GM18511 (cell line): ENCODE data around the gene TMEM100.
"Not testable (repeated sequence)": the region's sequence is repeated elsewhere in the genome, so short reads cannot be mapped to it uniquely, and the experiment has no call there.

Source experiments
- ATAC-seq: cut with Tn5 transposase; IDR thresholded peaks from one replicate; pipeline ENCODE4 v1.9.1; 2021; ENCODE audit warnings: mild to moderate bottlenecking, moderate library complexity; ENCODE audit not compliant: unreplicated experiment

Gene TMEM100

DNA sequence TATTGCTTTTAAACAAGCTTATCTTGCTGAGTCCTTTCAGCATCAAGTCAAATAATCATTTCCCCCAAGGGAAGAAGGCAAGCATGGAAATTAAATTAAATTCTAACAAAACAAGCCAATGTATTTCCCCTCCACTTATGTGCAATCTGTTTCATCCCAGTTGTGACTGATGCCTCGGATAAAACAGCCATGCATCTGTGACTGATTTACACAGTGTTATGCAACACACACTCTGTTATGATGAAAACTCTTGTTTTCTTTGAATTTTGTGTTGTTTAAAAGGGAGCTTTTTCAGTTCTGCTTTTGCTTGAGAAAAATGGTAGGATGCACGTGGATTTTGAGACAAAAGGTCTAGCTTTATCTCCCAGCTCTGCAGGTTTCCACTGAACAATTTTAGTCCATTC is 32.6 kb downstream of the TMEM100 start:
- ATAC-seq, result no peak

DNA sequence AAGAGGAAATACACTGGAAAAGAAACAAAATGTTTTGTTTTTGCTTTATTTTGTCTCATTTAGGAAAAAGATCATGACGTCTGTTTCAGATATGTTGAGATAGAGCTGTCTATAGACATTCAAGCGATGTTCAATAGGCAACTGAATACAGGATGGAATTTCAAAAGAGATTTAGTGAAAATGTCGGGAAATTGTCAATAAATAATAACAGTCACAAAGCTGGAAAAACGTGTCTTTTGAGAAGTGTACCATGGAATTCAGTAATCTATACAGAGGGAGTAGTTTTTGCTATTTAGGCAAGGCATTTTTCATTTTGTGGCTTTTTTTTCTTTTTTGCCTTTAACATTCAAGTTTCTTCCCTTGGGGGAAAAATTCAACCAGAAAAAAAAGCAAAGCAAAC is 33.0 kb downstream of the TMEM100 start:
- ATAC-seq, result no peak

DNA sequence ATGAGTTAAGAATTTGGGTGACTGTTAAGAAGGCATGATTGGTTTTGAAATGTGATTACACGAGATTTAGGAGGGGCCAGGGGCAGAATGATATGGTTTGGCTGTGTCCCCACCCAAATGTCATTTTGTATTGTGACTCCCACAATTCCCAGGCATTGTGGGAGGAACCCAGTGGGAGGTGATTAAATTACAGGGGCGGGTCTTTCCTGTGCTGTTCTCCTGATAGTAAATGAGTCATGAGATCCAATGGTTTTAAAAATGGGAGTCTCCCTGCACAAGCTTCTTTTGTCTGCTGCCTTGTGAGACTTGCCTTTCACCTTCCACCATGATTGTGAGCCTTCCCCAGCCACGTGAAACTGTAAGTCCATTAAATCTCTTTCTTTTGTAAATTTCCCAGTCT is 34.6 kb downstream of the TMEM100 start:
- ATAC-seq, result no peak

DNA sequence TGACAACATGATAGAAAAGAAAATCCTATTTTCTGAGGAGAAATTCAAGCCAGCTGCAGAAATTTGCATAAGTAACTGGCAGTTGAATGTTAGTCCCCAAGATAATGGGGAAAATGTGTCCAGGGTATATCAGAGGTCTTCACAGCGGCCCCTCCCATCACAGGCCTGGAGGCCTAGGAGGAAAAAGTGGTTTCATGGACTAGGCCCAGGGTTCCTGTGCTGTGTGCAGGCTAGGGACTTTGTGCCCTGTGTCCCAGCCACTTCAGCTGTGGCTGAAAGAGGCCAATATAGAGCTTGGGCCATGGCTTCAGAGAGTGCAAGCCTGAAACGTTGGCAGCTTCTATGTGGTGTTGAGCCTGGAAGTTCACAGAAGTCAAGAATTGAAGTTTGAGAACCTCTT is 35.6 kb downstream of the TMEM100 start:
- ATAC-seq, result no peak

GRCh38 chr17:55683550-55684315 is 38.9 kb downstream of the TMEM100 start:
- ATAC-seq, result no peak

GRCh38 chr17:55681342-55681700 is 41.3 kb downstream of the TMEM100 start:
- ATAC-seq, result no peak

- no peak for ATAC-seq
Measured at GRCh38 chr17:55680686-55681341, 41.9 kb downstream of the TMEM100 start.

DNA sequence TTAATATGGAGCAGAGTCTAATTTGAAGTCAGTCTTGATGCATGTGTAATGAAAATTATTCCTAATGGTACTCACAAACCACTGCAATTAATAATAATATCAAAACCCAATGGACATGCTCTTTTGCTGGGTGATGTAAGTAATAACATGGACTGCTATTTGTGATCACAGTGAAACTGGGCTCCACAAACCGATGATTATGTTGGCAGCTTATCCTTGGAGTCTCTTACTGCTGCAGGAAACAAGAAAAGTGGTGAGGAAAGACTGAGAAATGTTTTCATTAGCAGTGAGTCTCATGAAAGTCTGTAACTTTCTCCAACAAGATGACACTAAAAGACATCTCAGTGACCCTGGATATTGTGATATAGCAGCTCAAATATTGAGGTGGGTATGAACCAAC is 45.2 kb downstream of the TMEM100 start:
- ATAC-seq, result no peak

GRCh38 chr17:55676274-55676673 is 46.4 kb downstream of the TMEM100 start:
- no peak for ATAC-seq

GRCh38 chr17:55673743-55674506 is 48.7 kb downstream of the TMEM100 start:
- ATAC-seq, result no peak

GRCh38 chr17:55672585-55673501 is 49.8 kb downstream of the TMEM100 start:
- ATAC-seq, result no peak

DNA sequence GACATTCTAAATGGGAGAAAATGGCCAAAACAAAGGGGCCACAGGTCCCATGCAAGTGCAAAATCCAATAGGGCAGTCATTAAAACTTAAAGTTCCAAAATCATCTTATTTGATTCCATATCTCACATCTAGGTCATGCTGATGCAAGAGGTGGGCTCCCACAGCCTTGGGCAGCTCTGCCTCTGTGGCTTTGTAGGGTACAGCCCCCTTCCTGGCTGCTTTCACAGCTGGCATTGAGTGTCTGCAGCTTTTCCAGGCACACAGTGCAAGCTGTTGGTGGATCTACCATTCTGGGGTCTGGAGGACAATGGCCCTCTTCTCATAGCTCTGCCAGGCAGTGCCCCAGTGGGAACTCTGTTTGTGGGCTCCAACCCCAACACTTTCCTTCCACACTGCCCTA is 50.7 kb downstream of the TMEM100 start:
- not testable (repeated sequence) for ATAC-seq
